AML-193 (cell line): Measurements from ENCODE around the gene C7orf25.

ENCODE experiments used
- DNase-seq, 2 experiments: peaks; one replicate each; lab custom pipeline; 2025; lab: John Stamatoyannopoulos, UW

The C7orf25 gene

GRCh38 chr7:42877862-42878261, 34.0 kb downstream of the C7orf25 start:
- peak; percentile 73 to 75 for DNase-seq

- DNase-seq = peak; percentile 47 to 64
These were observed 35.4 kb downstream of the C7orf25 start for GRCh38 chr7:42876182-42877068.

- DNase-seq = no peak
These were observed 42.5 kb downstream of the C7orf25 start for GRCh38 chr7:42869131-42870020.

GRCh38 chr7:42868480-42868879, 43.4 kb downstream of the C7orf25 start:
- DNase-seq = no peak
